Stimulated activated CD4-positive, alpha-beta T cell treated with anti-CD3 and anti-CD28 coated beads, Interleukin-1b, Interleukin-23, amount 100 ng/mL, for 1 hour (primary cell): ENCODE measurements around the gene ZNF787.
A peak's percentile ranks its signal among the peaks of the same experiment; 100 is the strongest.
"Not testable (repeated sequence)": the region's sequence is repeated elsewhere in the genome, so short reads cannot be mapped to it uniquely, and the experiment has no call there.

Experiments used
- DNase-seq, 2 donors: peaks; one replicate each; pipeline ENCODE4 v3.0.0-alpha.2; 2020; ENCODE audit warnings: low read depth in 2 of 2

The ZNF787 gene

DNA sequence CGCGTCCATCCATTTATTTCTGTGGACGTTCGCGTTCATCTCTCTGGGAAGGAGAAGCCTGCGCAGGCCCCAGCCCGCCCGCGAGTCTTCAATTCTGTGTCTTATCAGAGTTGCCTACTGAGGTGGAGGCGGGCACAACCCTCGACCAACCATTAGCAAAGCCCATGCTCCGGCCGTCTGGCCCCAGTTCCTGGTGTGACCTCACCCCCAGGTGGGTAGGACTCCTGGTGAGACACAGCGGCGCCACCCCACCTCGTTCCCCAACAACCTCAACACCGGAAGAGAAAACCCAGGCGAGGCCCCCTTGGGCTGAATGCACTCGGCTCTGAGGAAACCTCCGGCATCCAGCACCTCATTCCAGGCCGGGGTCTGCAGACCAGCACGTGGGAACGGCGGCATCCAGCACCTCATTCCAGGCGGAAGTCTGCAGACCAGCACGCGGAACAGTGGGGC, 14.7 kb downstream of the ZNF787 start:
- DNase-seq, result no peak

DNA sequence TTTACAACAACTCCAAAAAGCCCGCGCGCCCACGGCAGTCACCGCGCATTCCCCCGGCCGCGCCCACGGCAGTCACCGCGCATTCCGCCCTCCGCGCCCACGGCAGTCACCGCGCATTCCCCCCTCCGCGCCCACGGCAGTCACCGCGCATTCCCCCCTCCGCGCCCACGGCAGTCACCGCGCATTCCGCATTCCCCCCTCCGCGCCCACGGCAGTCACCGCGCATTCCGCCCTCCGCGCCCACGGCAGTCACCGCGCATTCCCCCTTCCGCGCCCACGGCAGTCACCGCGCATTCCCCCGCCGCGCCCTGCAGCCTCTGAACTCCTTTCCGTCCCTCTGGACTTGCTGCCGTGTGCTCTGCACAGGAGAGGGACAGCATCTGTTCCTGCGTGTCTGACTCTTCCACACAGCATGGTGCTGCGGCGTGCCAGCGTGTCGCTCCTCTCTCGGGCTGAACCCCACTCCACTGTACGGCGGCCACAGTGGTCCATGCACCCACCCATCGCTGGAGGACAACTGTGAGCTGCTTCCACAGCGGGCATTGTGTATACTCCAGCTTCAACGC, 15.2 kb downstream of the ZNF787 start:
- DNase-seq, result not testable (repeated sequence)

DNA sequence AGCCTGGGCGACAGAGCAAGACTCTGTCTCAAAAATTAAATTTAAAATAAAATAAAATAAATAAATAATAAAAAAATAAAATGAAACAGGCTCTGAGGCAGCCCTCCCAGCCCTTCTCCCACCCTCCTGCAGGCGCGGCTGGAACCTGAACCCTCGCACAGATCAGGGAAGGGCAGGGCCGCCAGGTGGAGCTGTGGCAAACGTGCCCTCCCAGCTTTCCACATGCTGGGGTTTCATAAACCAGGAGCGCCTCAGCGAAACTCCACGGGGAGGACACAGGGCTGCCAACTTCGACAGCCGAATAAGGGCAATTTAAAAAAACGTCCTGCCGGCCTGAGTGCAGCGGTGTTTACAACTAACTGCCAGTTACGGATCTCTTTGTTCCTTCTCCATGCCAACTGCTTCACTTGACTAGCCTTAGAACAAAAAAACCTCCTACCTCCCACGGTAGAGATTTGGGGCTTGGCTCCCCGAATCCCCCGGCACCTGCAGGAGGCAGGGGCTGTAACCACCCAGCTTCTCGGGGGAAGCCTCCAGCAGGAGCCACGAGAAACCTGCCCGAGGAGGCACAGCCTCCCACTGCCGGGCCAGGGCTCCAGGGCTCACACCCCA, 15.9 kb downstream of the ZNF787 start:
- DNase-seq, result peak in 1 of 2 donors; percentile 24

DNA sequence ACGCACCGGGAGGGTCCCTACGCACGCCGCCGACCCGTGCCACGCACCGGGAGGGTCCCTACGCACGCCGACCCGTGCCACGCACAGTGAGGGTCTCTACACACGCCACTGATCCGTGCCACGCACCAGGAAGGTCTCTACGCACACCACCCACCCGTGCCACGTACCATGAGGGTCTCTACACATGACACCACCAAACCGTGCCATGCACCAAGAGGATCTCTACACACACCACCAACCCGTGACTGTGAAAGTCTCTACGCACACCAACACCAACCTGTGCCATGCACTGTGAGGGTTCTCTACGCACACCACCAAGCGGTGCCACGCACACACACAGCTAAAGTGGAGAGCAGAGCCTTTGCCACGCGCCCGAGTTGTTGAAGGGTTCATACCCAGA, 16.7 kb downstream of the ZNF787 start:
- no peak for DNase-seq

DNA sequence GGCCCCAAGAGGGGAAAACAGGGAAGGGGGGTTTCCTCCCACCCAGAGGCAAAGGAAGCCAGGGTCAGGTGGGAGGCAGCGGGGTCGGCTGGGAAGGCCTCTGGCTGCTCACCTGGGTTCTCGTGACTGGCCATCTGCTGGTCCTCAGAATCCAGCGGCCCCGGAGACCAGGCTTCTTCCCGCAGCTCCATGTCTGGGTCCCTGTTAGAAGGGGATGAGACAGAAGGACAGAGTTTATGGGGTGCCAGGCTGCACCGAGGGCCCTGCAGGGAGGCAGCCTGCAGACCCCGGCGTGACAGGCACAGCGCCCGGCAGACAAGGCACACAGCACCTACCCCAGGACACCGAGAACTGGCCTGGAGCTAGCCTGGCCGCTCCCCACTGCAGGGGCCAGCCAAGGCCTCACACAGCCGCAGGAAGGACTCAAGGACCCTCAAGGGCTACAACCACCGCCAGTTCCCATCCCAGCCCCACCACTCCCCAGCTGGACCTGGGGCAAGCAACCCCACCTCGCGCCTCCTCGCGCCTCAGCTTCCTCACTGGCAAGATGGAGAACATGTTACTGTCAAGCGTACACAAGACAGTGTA, 18.0 kb downstream of the ZNF787 start:
- DNase-seq, result no peak

DNA sequence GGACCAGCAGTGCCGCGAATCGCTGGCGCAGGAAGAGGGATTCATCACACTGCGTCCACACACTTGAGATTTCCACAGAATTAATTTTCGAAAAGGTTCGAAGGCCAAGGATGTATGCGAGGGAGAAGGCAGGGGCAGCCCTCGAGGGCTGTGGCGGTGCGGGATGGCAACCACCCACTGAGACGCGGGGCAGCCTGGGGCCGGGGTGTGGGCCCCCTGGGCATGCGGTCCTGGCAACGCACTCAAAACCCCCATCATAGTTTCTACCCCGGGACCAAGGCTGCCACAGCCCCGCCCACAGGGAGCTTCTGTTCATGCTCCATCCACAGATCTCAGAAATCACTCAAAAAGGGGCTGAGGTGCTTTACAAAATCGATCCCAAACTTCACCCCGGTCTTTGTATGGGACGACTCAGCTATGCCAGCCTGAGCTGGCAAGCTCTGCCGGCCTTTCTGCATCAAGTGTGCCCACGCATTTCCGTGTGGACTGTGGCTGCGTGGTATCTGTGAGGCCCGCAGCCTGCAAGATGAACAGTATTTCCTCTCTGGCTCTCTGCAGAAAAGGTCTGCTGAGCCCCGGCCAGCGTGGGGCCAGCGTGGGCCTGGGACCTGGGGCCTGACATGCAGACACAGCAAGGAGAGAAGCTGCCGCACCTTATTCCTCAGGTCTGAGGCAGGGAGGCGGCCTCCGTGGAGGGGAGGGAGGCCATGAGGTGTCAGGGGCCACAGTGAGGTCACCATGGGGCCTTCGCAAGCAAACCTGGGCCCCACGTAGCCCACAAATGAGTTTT, 19.2 kb downstream of the ZNF787 start:
- DNase-seq, result no peak

DNA sequence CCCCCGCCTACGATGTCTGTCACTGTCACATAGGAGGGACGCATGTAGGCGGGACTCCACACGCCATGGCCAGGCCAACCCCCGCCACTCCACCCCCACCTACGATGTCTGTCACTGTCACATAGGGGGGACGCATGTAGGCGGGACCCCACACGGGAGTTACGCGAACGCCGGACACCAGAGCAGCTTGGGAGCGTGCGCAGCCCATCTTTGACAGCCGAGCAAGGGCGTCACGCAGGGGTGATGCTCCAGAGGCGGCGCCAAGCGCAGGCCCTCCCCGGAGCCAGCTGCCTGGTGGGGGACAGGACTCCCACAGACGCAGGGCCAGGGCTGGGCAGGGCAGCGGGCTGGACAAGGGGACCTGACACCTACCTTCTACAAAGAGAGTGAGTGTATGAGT, 20.0 kb downstream of the ZNF787 start:
- DNase-seq, result no peak

DNA sequence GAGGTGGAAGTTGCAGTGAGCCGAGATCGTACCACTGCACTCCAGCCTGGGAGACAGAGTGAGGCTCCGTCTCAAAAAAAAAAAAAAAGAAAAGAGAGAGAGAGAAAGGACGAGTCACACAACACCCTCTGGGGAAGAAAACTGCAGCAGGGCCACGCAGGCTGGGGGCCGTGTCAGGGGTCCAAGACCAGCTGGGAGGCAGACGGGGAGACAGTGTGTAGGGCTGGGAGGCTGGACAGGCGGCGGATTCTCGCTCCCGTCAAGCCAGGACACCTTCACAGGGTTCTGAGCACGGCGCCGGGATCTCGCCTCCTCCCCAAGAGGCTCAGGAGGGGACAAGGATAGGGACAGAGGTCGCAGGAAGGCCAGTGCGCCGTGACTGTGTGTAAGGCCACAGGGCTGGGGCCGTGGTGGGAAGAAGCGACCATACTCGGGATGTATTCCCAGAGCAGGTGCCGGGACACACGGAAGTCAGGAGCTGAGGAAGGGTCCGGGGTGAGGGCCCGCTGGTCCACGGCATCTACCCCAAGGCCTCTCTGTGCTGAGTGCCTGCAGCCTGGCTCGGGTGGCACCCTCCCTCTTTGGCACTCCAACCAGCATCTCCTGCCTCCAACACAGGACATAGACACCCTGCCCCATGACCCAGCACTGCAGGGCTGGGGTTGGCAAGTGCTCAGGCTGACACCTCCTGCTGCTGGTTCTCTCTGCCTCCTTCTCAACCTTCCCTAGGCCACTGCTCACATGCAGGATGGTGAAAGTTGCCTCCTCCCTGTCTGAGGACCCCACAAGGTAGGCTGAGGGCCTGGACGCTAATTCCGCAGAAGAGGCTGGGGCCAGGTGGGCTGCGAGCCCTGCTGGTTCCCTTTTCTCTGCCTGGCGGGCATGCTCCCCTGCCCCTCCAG, 21.2 kb downstream of the ZNF787 start:
- DNase-seq, result no peak

DNA sequence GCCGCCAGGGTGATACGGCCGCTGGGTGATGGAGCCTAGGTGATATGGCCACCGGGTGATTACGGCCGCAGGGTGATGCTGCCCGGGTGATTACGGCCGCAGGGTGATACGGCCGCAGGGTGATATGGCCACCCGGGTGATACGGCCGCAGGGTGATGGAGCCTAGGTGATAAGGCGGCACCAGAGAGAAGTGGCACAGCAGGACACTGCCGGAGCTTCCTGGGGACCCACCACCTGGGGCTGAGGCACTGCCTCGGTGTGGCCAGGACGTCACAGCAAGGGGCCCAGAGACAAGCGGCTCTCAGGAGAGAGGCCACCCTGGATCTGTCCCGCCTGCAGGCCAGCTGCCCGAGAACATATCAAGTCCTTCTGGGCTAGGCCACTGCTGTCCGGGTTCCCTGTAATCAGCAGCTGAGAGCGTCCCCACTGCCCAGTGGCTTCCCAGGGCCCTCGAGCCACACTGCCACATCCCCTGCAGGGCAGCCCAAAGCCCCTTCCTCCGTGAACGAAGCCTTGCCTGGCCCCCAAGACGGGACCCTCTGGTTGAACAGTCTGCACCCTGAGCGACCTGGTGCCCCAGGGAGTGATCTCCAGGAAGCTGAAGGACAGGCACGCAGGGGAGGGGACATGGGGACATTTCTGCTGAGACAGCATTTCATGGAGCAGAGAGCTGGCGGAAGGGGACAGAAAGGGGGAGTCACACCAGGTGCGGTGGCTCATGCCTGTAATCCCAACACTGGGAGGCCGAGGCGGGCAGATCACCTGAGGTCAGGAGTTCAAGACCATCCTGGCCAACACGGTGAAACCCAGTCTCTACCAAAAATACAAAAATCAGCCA, 22.1 kb downstream of the ZNF787 start:
- no peak for DNase-seq

DNA sequence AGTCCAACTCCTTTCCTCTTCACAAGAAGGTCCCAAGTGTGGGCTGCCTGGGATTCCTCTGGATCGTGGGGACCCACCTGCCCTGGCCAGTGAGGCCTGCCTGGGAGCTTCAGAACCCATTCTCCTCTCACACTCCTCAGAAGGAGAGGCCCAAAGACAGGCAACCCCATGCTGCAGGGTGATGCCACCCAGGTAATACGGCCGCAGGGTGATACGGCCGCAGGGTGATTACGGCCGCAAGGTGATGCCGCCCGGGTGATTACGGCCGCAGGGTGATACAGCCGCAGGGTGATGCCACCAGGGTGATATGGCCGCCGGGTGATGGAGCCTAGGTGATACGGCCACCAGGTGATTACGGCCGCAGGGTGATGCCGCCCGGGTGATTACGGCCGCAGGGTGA, 22.9 kb downstream of the ZNF787 start:
- not testable (repeated sequence) for DNase-seq

DNA sequence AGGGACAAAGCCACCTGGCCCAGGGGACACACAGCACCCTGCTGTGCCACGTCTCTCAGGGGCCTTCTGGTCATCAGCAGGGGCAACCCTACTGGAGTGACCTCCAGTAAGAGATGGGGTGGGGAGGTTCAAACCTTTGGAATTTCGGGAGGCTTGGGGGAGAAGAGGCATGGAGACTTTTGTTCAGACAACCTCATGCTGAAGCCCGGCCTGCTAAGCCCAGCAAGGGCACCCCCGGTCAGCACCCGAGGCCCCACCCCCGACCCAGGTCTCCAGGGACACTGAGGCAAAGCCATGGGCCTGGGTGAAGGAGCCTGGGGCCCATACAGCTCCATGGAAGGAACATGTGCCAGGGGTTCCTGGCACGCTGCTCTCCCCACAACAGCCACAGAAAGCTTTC, 23.3 kb downstream of the ZNF787 start:
- DNase-seq, result no peak

DNA sequence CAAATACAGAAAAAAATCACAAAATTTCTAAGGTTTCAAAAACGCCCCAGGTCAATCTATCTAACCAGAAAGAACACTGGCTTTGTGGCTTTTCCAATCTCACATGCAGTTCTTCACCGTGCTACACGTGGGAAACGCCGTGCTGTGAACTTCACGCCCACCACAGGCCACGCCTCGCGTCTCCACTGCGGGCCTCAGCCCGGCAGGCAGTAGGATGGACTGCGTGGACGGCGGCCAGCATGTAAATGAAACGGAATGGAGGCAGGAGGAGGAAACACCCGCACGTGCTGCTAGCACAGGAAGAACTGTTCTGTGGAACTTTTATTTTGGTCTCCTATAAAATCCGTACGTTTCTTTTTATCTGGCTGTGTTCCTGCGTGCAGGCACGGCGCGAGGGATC, 23.8 kb downstream of the ZNF787 start:
- DNase-seq, result no peak

DNA sequence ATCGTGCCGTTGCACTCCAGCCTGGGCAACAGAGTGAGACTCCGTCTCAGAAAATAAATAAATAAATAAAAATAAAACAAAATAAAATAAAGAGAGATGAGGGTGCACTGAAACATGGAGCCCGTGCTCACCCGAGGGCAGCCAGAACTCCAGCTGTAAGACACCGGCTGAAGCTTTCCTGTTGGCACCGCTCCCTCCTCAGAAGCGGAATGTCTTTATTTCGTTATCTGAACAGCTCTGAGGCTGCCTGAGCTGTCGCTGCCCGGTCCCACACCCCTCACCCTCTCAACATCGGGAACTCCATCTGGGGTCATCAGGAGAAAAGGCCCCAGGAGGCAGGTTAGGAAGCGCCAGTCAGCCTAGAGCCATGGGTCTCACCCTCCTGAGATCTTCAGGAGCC, 24.4 kb downstream of the ZNF787 start:
- DNase-seq, result no peak

DNA sequence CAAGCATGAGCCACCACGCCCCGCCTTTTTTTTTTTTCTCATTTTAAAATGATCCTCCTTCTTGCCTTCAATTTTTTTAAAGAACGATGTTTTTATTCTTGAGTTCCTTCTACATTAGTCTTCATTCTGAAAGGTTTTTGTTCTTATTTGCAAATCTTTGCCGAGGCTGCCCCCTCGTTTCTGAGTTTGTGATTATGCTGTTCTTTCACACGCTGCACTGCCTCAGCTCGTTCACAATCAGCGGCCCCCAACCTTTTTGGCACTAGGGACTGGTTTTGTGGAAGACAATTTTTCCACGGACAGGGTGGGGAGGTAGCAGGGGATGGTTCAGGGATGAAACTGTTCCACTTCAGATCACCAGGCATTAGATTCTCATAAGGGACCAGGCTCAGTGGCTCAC, 26.6 kb downstream of the ZNF787 start:
- no peak for DNase-seq

DNA sequence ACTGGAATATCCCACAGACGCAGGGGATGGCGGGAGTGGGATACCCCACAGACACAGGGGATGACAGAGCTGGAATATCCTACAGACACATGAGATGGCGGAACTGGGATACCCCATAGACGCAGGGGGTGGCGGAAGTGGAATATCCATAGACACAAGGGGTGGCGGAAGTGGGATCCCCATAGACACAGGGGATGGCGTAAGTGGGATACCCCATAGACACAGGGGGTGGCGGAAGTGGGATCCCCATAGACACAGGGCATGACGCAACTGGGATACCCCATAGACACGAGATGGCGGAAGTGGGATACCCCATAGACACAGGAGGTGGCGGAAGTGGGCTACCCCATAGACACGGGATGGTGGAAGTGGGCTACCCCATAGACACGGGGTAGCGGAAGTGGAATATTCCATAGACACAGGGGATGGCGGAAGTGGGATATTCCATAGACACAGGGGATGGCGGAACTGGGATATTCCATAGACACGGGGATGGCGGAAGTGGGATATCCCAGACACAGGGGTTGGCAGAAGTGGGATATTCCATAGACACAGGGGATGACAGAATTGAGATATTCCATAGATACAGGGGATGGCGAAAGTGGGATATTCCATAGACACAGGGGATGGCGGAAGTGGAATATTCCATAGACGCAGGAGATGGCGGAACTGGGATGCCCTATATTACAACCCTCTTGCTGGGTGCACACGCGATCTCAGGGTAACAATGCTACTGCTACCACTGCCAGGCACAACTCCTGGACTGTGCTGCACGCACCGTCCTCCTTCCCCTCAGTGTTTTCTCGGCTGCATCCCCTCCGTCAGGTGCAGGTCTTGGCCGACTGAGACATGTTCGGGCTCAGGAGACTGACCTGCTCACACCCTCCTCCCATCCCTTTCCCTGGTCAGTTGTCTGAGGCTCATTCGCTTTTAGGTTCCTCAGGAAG, 28.1 kb downstream of the ZNF787 start:
- DNase-seq, result no peak

DNA sequence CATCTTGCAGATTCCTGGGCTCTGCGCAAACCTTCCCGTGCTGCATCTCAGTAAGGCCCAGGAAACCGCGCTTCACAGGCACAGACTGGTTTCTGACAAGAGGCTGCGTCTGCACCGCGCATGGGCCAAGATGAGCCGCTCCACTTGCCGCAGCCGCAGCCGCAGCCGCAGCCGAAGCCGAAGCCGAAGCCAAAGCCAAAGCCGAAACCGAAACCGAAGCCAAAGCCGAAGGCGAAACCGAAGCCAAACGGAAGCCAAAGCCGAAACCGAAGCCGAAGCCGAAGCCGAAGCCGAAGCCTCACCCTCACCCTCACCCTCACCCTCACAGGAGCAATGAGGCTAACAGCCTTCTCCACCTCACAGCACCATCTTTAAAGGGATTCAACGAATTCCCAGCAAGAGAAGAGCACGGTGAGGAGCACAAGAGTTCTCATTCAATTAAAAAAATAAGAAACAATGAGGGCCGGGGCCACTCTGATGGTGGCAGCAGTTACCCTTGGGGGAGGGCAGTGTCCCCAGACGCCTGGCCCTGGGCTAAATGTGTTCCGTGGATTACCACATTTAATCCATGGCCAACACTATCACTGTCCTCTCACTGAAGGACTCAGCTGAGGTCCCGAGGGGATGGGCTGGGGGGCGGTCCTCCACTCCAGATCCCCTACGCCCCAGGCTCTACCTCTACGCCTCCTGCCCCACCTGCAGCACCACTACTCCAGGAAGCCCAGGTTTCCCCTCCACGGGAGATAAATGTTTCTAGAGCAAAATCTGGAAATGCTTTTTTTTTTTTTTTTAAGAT, 29.1 kb downstream of the ZNF787 start:
- no peak for DNase-seq

DNA sequence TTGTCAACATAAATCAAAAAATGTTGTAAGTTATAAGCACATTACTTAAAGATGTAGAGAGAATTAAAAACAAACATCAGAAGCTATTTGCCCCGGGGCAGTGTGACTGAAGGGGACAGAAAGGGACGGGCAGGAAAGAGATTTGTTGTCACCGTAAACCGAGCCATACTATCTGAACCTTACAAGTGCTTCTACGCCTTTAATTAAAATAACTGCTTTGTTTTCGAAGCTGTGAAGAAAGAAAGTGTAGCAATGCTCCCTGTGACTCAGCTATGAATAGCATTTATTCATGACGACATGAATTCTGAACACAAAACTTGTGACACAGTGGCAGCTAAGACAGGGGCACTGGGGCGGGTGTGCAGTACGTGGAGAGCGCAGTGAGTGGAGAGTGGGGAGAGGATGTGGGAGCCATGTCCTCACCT, 30.0 kb downstream of the ZNF787 start:
- DNase-seq, result no peak

DNA sequence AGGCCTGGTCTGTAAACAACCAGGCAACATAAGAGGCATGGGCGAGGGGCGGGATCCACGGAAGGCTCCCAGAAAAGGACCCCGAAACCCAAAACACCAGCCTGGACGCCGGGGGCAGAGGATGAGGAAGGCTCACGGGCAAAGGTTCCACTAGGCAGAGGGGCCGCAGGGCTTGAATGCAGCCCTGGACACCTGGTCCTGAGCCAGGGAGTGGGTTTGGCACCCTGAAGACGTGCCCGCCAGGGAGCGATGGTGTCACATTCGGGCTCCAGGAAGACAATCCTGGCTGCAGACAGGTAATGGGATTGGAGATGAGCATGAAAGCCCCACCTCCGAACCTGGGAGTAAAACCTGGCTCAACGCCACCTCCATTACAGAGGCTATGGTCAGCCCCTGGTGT, 31.8 kb downstream of the ZNF787 start:
- no peak for DNase-seq
